ENCODE data around the gene UBE2O. TPM values are rescaled to one million over a fixed set of nuclear protein-coding genes. Genes with fewer than 3 reads are reported as not detected.
A peak's percentile ranks its signal among the peaks of the same experiment; 100 is the strongest.

The UBE2O gene
- total and polyA plus RNA-seq, 10 donors: 7.2 to 55.9 (median 30.4) TPM

- peak in 1 of 3 donors; percentile 20 for TF ChIP-seq POLR2AphosphoS5 (IDR thresholded peaks at IDR 0.05)
- TF ChIP-seq CTCF (IDR thresholded peaks at IDR 0.05 in 8 of 11, conservative IDR thresholded peaks at IDR 0.05 in 3 of 11): no peak
- 87 to 96% (median 94%) methylated on average over 15 of the region's 15 CpGs for WGBS, 5 donors
- DNase-seq: no peak
- H3K4me3 ChIP-seq: no peak overlapping the region
- H3K27me3 ChIP-seq (replicated peaks in 1 of 7): no peaks in the 10 kb centered on the region
- intact Hi-C loops (cut with DNase I; ENCODE audit: low total_unique reads): no loop called here
- H3K9me3 ChIP-seq: no peaks in the 10 kb centered on the region
- H3K27ac ChIP-seq: no peak overlapping the region
- H3K36me3 ChIP-seq: peaks cover 0 to 87% (median 66%) of the 10 kb centered on the region in 6 donors
- H3K4me1 ChIP-seq: peaks cover 0 to 13% (median 1%) of the 10 kb centered on the region in 6 donors
Measured at GRCh38 chr17:76472258-76472645, 19.3 kb upstream of the UBE2O start.

GRCh38 chr17:76471498-76472257, 18.7 kb upstream of the UBE2O start:
- WGBS, 5 donors: 91 to 94% (median 93%) methylated on average over 27 to 35 of the region's 35 CpGs

GRCh38 chr17:76469991-76470739, 17.2 kb upstream of the UBE2O start:
- Histone ChIP-seq H3K36me3 (peaks cover 0 to 66% (median 53%) of the 10 kb centered on the region in 6 donors), H3K4me3 (no peak overlapping the region), H3K27me3 (replicated peaks in 1 of 7) (no peaks in the 10 kb centered on the region), H3K9me3 (no peaks in the 10 kb centered on the region), H3K4me1 (peaks cover 7 to 32% (median 17%) of the 10 kb centered on the region in 6 donors), H3K27ac (no peak overlapping the region)
- no peak for DNase-seq
- intact Hi-C loops (cut with DNase I; ENCODE audit: low total_unique reads): loop anchor here (5.0 kb wide), 1 partner anchor 37 kb away; no protein-coding TSS in a partner anchor
- 85 to 93% (median 92%) methylated on average over 10 to 13 of the region's 13 CpGs for WGBS, 5 donors
- TF ChIP-seq POLR2A (IDR thresholded peaks at IDR 0.05): no peak
- peak in 1 of 3 donors; percentile 1 for TF ChIP-seq POLR2AphosphoS5 (IDR thresholded peaks at IDR 0.05)

More at GRCh38 chr17:76471498-76472257, 18.7 kb upstream of the UBE2O start:
- H3K27me3 ChIP-seq (replicated peaks in 1 of 7): no peaks in the 10 kb centered on the region
- TF ChIP-seq POLR2AphosphoS5 (IDR thresholded peaks at IDR 0.05) (peak in 1 of 3 donors; percentile 45), POLR2A (IDR thresholded peaks at IDR 0.05) (no peak)
- no peak for DNase-seq
- H3K4me3 ChIP-seq: no peak overlapping the region
- H3K4me1 ChIP-seq: peaks cover 0 to 18% (median 5%) of the 10 kb centered on the region in 6 donors
- no peak overlapping the region for H3K27ac ChIP-seq
- intact Hi-C loops (cut with DNase I; ENCODE audit: low total_unique reads): no loop called here
- H3K36me3 ChIP-seq: peaks cover 0 to 82% (median 60%) of the 10 kb centered on the region in 6 donors
- no peaks in the 10 kb centered on the region for H3K9me3 ChIP-seq

- Histone ChIP-seq H3K27me3 (replicated peaks in 1 of 7) (no peaks in the 10 kb centered on the region), H3K4me3 (no peak overlapping the region), H3K27ac (no peak overlapping the region), H3K36me3 (peaks cover 0 to 58% (median 45%) of the 10 kb centered on the region in 6 donors), H3K4me1 (peaks cover 7 to 32% (median 17%) of the 10 kb centered on the region in 6 donors), H3K9me3 (no peaks in the 10 kb centered on the region)
- intact Hi-C loops (cut with DNase I; ENCODE audit: low total_unique reads): loop anchor here (5.0 kb wide), 1 partner anchor 38 kb away; no protein-coding TSS in a partner anchor
- 88 to 96% (median 92%) methylated on average over 11 to 38 of the region's 38 CpGs for WGBS, 5 donors
- DNase-seq: no peak
- TF ChIP-seq CTCF (IDR thresholded peaks at IDR 0.05 in 8 of 11, conservative IDR thresholded peaks at IDR 0.05 in 3 of 11) (no peak), POLR2AphosphoS5 (IDR thresholded peaks at IDR 0.05) (peak; percentile 50 to 72 (median 54)), POLR2A (IDR thresholded peaks at IDR 0.05) (no peak)
Measured at GRCh38 chr17:76469076-76469990, 16.4 kb upstream of the UBE2O start.

Measured in spleen (tissue), 11 donors.